Transverse colon (tissue), 4 donors: Measurements from ENCODE around the gene FGGY. TPM values are rescaled to one million over a fixed set of nuclear protein-coding genes. Genes with fewer than 3 reads are reported as not detected.

Source experiments
- DNase-seq: peaks from one replicate; pipeline ENCODE4 v3.0.0-alpha.2; 2019
- H3K27ac ChIP-seq, 4 donors: fragments of 200-600 bp; sonication (generic); 2 replicates each; pipeline ENCODE4 v1.5.1; 2016 to 2018; ENCODE audit warnings: inconsistent platforms in 4 of 4
- H3K27me3 ChIP-seq: fragments of 200-600 bp; sonication (generic); 2 replicates; pipeline ENCODE4 v1.5.1; 2017; ENCODE audit warnings: inconsistent platforms
- H3K36me3 ChIP-seq, 4 donors: fragments of 200-600 bp; sonication (generic); 2 replicates each; pipeline ENCODE4 v1.5.1; 2017 to 2019; ENCODE audit warnings: inconsistent platforms in 4 of 4
- H3K4me1 ChIP-seq, 4 donors: fragments of 200-600 bp; sonication (generic); 2 replicates each; pipeline ENCODE4 v1.5.1; 2017 to 2020; ENCODE audit warnings: inconsistent platforms in 4 of 4
- H3K4me3 ChIP-seq, 4 donors: fragments of 200-600 bp; sonication (generic); 1 replicate in 1 of 4; 2 replicates in 3 of 4; pipeline versions ENCODE4 v1.5.1 to v1.6.1; 2017 to 2019; ENCODE audit warnings: inconsistent platforms in 4 of 4
- H3K9me3 ChIP-seq, 2 donors: fragments of 200-600 bp; sonication (generic); 2 replicates each; pipeline ENCODE4 v1.5.1; 2017 to 2019; ENCODE audit warnings: inconsistent platforms in 2 of 2
- CTCF ChIP-seq, 5 experiments: fragments of 200-600 bp in 3 of 5; fragments of 450-650 bp in 2 of 5; sonication (generic) in 3 of 5; IDR thresholded peaks; 1 replicate in 2 of 5; 2 replicates in 3 of 5; pipeline ENCODE4 v1.5.1; 2016 to 2017; ENCODE audit warnings: antibody characterized with exemption in 5 of 5, inconsistent platforms in 3 of 5, mild to moderate bottlenecking in 2 of 5, moderate library complexity in 1 of 5
- EP300 ChIP-seq: sonication (generic); formaldehyde crosslinking; IDR thresholded peaks from one replicate; pipeline ENCODE4 v1.6.1; 2017; ENCODE audit warnings: antibody characterized with exemption, low read depth
- POLR2A ChIP-seq: fragments of 450-650 bp; IDR thresholded peaks from one replicate; pipeline ENCODE4 v1.6.1; 2016; ENCODE audit warnings: antibody characterized with exemption, mild to moderate bottlenecking, moderate library complexity
- POLR2AphosphoS5 ChIP-seq, 3 donors: sonication (generic); formaldehyde crosslinking; IDR thresholded peaks; one replicate each; pipeline ENCODE4 v1.6.1; 2016; ENCODE audit warnings: antibody characterized with exemption in 3 of 3
- WGBS, 2 donors: methylation state at CpG; one replicate each; pipeline ENCODE4 v1.1.5; 2018; ENCODE audit warnings: low coverage in 1 of 2; 5-methylcytosine and 5-hydroxymethylcytosine counted together
- in situ Hi-C, 4 donors: fragments of 200-750 bp; cut with MboI; loops; one replicate each; pipeline versions ENCODE4 v1.15.0 to v1.15.1; 2017; ENCODE audit warnings: low sequenced_read_pairs in 3 of 4, low pct_ligation_motif_present in 1 of 4, low pct_unique_long_range_greater_than_20kb in 1 of 4
- intact Hi-C: fragments of 100-400 bp; cut with DNase I; formaldehyde crosslinking; loops from one replicate; pipeline ENCODE4 v1.15.1; 2023; ENCODE audit warnings: low total_unique reads
- total RNA-seq, 4 donors: library from RNA; depleted of rRNA; stranded (reverse); fragments of >200 nt; gene quantifications; one replicate each; pipeline ENCODE4 v1.1.0, GENCODE V29; 2016

FGGY gene
- total RNA-seq, 4 donors from 2014 or later = 18.2 to 97.7 (median 27.1) TPM

- Histone ChIP-seq H3K27ac (peak overlapping the region; percentile 55 to 66 (median 60)), H3K4me1 (peaks cover 4 to 43% (median 19%) of the 10 kb centered on the region in 4 donors), H3K36me3 (no peaks in the 10 kb centered on the region), H3K9me3 (no peaks in the 10 kb centered on the region), H3K27me3 (no peaks in the 10 kb centered on the region), H3K4me3 (no peak overlapping the region)
- no peak for DNase-seq
- intact Hi-C loops = loop anchor here (10.0 kb wide), 1 partner anchor 800 kb away; no protein-coding TSS in a partner anchor
- in situ Hi-C loops = loop anchor here in 3 of 4 donors (5.0 to 25.0 kb wide), 3 partner anchors 942 to 967 kb away; no protein-coding TSS in a partner anchor
- 67 to 69% methylated on average over 2 of the region's 2 CpGs for WGBS, 2 donors
- TF ChIP-seq POLR2AphosphoS5 (IDR thresholded peaks at IDR 0.05) (no peak), POLR2A (no peak), EP300 (no peak), CTCF (IDR thresholded peaks at IDR 0.05) (no peak)
Observed at GRCh38 chr1:59704716-59705115, 407.8 kb downstream of the FGGY start.

- H3K36me3 ChIP-seq = no peaks in the 10 kb centered on the region
- in situ Hi-C loops (loop anchor here in 2 of 4 donors (25.0 kb wide), 2 partner anchors 943 to 968 kb away; no protein-coding TSS in a partner anchor), intact Hi-C loops (loop anchor here (10.0 kb wide), 1 partner anchor 801 kb away; no protein-coding TSS in a partner anchor)
- no peaks in the 10 kb centered on the region for H3K9me3 ChIP-seq
- peak overlapping the region; percentile 55 to 66 (median 60) for H3K27ac ChIP-seq
- no peak for DNase-seq
- no peak overlapping the region for H3K4me3 ChIP-seq
- H3K4me1 ChIP-seq = peaks cover 4 to 43% (median 19%) of the 10 kb centered on the region in 4 donors
- TF ChIP-seq POLR2AphosphoS5 (IDR thresholded peaks at IDR 0.05) (no peak), EP300 (no peak), CTCF (IDR thresholded peaks at IDR 0.05) (no peak), POLR2A (no peak)
- H3K27me3 ChIP-seq = no peaks in the 10 kb centered on the region
- WGBS, 2 donors = 62 to 76% methylated on average over 3 to 5 of the region's 5 CpGs
Observed at GRCh38 chr1:59705466-59706302, 408.8 kb downstream of the FGGY start.

- TF ChIP-seq POLR2AphosphoS5 (IDR thresholded peaks at IDR 0.05) (no peak), CTCF (IDR thresholded peaks at IDR 0.05) (no peak), POLR2A (no peak), EP300 (no peak)
- in situ Hi-C loops = loop anchor here in 2 of 4 donors (25.0 kb wide), 2 partner anchors 944 to 969 kb away; no protein-coding TSS in a partner anchor
- no peaks in the 10 kb centered on the region for H3K9me3 ChIP-seq
- H3K27me3 ChIP-seq = no peaks in the 10 kb centered on the region
- H3K4me1 ChIP-seq = peaks cover 4 to 43% (median 19%) of the 10 kb centered on the region in 4 donors
- H3K27ac ChIP-seq = peak overlapping the region; percentile 55 to 66 (median 60)
- no peak for DNase-seq
- intact Hi-C loops = loop anchor here (10.0 kb wide), 1 partner anchor 801 kb away; no protein-coding TSS in a partner anchor
- H3K36me3 ChIP-seq = no peaks in the 10 kb centered on the region
- H3K4me3 ChIP-seq = no peak overlapping the region
Observed at GRCh38 chr1:59706303-59706599, 409.4 kb downstream of the FGGY start.

- no peak overlapping the region for H3K4me3 ChIP-seq
- 81 to 84% methylated on average over 5 to 7 of the region's 7 CpGs for WGBS, 2 donors
- peak; percentile 24 for DNase-seq
- H3K4me1 ChIP-seq = peaks cover 4 to 43% (median 19%) of the 10 kb centered on the region in 4 donors
- in situ Hi-C loops (loop anchor here in 2 of 4 donors (25.0 kb wide), 2 partner anchors 945 to 970 kb away; no protein-coding TSS in a partner anchor), intact Hi-C loops (loop anchor here (10.0 kb wide), 1 partner anchor 802 kb away; no protein-coding TSS in a partner anchor)
- no peaks in the 10 kb centered on the region for H3K9me3 ChIP-seq
- no peaks in the 10 kb centered on the region for H3K27me3 ChIP-seq
- TF ChIP-seq CTCF (IDR thresholded peaks at IDR 0.05) = no peak
- TF ChIP-seq POLR2AphosphoS5 (IDR thresholded peaks at IDR 0.05) = peak in 2 of 3 donors; percentile 19 to 28
- TF ChIP-seq POLR2A = no peak
- TF ChIP-seq EP300 = no peak
- H3K27ac ChIP-seq = peak overlapping the region; percentile 55 to 66 (median 60)
- no peaks in the 10 kb centered on the region for H3K36me3 ChIP-seq
Observed at GRCh38 chr1:59707178-59707791, 410.4 kb downstream of the FGGY start.
